NCI-H2107 treated with DMSO at 0.1 percent for 48 hours (cell line): Measurements from ENCODE around the gene IRF2BP2.

Experiments
- DNase-seq: peaks from one replicate; lab custom pipeline; 2025; ENCODE audit not compliant: unreplicated experiment; lab: John Stamatoyannopoulos, UW

IRF2BP2 gene

GRCh38 chr1:234614081-234614489 is 4.1 kb upstream of the IRF2BP2 start:
- DNase-seq: peak; percentile 42

DNA sequence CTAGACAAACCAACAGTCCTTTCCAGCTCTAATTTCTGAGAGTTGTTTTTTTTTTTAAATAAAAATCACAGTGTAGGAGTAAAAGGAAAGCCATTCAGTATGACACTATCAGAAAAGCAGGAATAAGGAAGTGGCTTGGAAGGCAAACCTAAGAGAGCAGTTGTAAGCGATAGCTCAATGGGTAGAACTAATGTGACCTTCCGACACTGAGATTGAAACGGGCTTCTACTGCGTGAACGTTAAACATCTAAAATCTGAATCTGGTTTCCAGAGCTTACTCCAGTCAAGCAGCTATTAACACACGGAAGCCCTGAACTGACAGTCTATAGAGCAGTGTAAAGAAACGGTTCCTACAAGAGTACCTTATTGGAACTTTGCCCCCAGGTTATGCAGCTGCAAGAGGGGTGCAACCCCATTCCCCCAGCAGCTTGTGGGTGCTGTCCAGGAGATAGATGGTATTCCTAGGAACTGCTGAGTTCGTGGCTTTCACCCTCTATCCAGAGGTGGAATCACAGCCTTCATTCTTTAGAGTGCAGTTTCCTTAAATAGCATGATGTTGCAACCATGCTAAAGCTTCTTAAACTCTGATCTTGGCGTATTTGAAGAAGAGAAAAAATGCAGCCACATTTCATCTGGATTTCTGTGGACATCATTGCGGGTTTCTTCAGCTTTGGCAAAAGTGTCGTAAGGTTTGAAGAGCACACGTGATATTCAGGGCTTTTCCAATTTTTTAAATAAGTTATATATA is 3.3 kb upstream of the IRF2BP2 start:
- peak; percentile 87 for DNase-seq

GRCh38 chr1:234612352-234613127 is 2.6 kb upstream of the IRF2BP2 start:
- DNase-seq: peak; percentile 99

GRCh38 chr1:234611847-234612351 is 1.9 kb upstream of the IRF2BP2 start:
- peak; percentile 79 for DNase-seq

DNA sequence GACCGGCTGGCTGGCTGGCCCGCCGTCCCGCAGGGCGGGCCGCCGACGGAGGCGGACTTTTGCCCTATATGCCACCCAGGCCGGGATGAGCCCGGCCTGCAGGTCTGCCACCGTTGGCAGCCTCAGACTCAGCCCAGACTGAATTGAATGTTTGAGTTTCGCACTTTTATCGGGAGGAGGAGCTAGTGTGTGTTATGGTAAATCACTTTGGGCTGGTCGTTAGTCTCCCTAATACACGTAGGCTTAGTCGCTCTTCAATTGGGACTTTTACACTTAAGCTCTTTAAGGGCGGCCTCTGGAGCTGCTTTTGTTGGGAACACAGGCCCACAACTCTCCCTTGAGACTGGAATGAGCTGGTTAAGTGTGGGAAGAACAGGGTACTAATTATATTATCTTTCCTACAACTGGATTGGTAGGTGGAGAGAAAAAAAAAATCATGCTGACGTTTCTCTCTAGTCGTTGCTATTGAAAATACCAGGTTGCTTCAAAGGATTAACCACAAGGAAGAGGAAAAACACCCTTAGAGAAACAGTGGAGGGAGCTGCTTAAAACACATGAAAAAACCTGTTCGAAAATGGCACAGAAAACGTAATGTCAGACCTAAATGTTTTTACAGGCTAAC is 1.4 kb upstream of the IRF2BP2 start:
- peak; percentile 99 for DNase-seq

- peak; percentile 81 for DNase-seq
Measured at GRCh38 chr1:234610666-234611224, 767 bp upstream of the IRF2BP2 start.

GRCh38 chr1:234609691-234610042 is 311 bp downstream of the IRF2BP2 start:
- DNase-seq: no peak

DNA sequence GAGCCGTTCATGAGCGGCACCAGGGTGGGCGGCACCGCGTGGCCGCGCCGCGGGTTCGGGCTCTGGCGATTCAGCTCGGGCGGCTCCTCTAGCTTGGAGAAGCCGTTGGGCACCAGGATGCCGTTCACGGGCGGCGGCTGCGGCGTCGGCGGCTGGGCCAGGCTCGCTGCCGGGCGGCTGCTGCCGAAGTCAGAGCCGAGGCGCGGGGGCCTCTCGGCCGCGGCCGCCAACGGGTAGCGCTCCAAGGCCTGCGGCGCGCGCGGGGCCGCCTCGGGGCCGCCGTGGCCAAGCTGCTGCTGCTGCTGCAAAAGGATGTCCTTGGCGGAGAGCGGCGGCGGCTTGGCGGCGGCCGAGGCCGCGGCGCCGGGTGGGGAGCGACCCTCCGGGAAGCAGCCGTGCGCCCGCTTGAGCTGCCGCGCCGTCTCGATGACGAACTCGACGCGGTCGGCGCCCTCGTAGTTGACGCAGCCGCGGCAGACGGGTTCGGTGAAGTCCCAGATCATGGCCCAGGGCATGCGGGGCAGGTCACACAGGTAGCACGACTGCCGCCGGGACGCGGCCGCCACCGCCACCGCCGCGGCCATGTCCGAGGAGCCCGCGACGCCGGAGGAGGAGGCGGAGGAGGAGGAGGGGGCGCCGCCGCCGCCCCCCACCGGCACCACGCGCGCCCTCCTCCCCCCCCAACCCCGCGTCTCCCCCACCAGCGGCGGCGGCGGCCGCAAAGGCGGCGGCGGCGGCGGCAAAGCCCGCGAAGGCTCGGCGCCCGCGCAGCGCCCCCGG is 877 bp downstream of the IRF2BP2 start:
- no peak for DNase-seq

GRCh38 chr1:234608025-234608910 is 1.7 kb downstream of the IRF2BP2 start:
- DNase-seq: peak; percentile 61

DNA sequence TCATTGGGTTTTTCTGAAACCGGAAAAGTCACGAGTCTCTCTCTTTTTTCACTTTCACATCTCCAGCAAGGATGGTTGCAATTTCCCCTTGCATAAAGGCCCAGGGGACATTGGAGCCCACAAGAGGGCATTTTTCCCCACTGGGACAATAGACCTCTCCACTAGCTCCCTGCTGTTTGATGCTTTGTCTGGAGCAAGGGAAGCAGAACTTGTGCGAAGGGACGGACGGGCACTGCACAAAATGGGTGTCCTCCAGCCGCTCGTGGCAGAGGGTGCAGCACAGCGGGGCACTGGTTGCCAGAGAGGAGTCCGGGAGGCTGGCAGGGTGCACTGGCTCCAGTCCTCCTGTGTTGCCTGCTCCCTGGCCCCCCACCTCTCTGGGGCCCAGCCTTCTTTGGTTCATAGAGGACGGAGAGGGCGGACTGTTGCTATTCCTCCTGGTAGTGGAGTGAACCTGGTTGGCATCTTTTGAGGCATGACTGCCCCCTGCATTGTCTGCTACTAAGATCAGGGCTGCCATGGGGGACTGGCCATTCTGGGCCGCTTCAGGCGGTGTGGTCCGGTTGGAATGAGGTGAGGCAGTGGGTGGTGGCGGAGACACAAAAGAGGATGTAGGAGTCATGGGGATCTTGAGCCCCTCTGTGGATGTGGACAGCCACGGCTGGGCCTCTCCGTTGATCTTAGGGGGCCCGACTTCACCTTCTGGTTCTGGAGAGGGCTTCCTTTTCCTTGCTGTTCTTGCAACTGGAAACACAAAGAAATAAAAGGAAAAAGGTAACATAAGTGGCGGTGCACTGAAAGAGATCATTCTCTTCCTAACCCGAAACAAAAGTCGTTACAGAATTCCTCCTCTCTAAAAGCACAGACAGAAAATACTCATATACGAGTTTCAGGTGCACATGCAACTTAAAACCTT is 2.6 kb downstream of the IRF2BP2 start:
- peak; percentile 90 for DNase-seq

DNA sequence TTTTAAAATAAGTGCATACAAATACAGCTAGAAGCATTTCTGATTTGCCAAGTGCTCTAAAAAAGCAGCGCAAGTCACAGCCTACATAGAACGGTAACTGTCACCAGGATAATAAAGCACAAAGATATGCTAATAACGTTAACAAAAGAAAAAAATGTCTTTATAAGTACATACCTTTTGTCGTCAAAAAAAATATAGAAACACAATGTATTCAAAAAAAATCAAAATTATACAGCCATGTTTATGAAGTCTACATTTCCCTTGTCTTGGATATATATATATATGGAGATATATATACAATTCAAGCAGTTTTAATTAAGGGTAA is 3.2 kb downstream of the IRF2BP2 start:
- no peak for DNase-seq

DNA sequence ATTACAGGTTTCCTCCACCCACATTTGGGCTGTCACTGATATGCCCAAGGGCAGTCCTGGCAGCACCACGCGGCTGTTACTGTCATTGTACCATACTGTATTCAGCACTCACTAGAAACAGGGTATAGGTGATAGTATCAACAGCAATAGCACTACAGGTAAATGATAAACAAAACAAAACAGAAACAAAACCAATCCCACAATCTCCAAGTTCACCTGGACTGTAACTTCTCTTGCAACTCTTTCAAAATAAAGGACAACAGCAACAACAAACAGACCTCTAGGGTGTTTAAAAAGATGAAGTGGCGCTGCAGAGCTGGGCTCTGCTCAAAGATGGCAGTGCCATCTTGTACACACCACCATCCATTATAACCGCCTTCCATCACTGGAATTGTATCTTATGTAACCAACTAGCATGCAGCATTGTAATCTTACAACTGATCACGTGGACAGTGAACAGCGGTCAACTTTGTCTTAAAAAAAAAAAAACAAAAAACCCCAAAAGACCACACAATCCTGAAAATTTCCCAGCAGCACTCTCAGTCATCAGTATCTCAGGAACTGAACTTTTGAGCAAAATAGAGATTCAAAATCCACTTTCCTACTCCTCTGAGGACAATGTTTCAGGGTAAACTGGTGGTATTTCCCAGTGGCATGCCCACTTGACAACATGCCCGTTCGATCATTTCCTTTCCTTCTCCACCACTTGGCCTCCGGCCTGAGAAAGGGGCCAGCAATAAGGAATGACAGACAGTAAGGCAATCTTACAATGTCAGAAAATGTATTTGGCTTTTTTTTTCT is 3.8 kb downstream of the IRF2BP2 start:
- peak; percentile 76 for DNase-seq

DNA sequence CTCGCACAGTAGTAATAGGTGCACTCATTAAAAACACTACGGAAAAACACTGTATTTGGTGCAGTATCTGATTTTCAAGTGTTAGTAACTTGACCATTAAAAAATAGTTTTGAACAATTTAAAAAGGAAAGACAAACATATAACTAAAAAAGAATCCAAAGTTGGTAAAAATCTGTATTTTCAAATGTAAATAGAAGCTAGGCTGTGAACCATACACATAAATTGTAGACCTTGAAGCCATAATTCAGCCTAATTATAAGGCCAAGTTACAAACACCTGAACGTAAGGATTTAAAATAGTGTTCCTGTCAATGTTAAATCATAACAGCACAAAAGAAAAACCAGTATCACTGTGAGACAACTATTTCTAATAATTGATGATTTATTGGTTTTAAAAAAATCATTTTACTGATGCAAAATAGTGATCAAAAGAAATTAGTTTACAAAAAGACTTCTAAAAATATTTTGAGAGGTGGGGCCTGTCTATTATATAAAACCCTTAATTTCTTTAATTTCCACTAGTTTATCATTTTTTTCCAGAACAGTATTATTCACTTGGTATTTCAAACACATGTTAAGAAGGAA is 4.5 kb downstream of the IRF2BP2 start:
- DNase-seq: no peak

- DNase-seq: no peak
Measured at GRCh38 chr1:234604495-234605398, 5.2 kb downstream of the IRF2BP2 start.

DNA sequence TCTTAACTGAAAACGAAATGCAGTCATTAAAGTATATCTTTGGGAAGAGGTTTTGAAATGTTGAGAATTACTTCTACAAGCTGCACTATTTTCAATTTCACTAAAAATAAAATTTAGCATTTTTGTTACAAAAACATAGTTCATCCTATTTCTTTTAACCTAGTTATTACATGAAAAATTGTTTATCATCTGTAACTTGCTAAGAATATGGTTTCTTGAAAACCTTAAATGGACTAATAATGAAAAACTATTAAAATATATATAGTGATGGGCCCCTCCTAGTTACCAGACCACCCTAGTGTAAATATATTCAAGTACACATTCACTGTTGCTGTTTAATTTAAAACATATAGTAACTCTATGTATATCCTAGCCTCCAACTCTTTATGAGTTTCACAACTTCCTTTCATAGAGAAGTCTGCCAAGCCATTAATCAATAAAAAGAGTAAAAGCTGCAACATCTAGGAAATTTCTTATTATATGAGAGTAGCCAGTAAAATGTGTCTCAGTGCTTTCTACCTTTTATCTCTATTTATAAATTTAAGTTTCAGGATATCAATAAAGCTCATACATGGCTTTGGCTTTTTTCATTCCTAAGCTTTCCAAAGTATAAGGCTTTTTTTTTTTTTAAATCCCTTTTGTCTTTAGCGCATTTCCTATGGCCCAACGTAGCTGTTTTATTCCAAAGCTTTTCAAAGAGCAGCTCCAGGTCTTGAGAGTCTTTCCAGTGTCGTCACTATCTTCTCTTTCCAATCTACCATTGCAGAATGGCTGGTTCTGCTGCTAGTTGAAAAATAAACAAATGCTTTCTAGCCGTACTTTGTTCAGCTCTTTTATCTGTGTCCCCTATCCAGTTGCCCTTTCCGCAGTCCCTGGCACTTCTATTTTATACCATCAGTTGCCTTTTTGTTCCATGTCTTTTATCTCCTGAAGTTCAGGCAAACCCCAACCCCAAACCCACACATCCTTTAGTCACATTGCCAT is 6.5 kb downstream of the IRF2BP2 start:
- DNase-seq: peak; percentile 68
